ENCODE measurements around the gene MEP1A.

MEP1A gene

GRCh38 chr6:46787871-46788540 is 5.2 kb upstream of the MEP1A start:
- H3K9me2 ChIP-seq (replicated peaks; ENCODE audit: insufficient read depth, low read length): no peaks in the 10 kb centered on the region
- no peaks in the 10 kb centered on the region for H3K27me3 ChIP-seq (ENCODE audit: low read length)
- H3K27ac ChIP-seq (ENCODE audit: low read depth, low read length): no peak overlapping the region
- H3F3A ChIP-seq (ENCODE audit: insufficient read depth): no peaks in the 10 kb centered on the region
- H3K36me3 ChIP-seq (ENCODE audit: low read length): no peaks in the 10 kb centered on the region
- H3K79me2 ChIP-seq (ENCODE audit: insufficient read depth, low read length): no peaks in the 10 kb centered on the region
- TF ChIP-seq CTCF (IDR thresholded peaks at IDR 0.05; ENCODE audit: insufficient read depth, low read length, poor library complexity, severe bottlenecking) (no peak), EZH2phosphoT487 (conservative IDR thresholded peaks at IDR 0.05; ENCODE audit: low read length) (no peak)
- no peak overlapping the region for H3K4me3 ChIP-seq (ENCODE audit: insufficient read depth, low read length, poor library complexity, severe bottlenecking)
- H3K9ac ChIP-seq (ENCODE audit: low read length): no peak overlapping the region
- H3K4me2 ChIP-seq (ENCODE audit: low read depth, low read length, poor library complexity, severe bottlenecking): no peak overlapping the region
- no peak overlapping the region for H2AFZ ChIP-seq (ENCODE audit: low read depth, low read length, severe bottlenecking)
- no peaks in the 10 kb centered on the region for H3K9me3 ChIP-seq (ENCODE audit: insufficient read depth, low read length)
- no peaks in the 10 kb centered on the region for H4K20me1 ChIP-seq (ENCODE audit: low read depth, low read length)

- Histone ChIP-seq H3F3A (ENCODE audit: insufficient read depth) (no peaks in the 10 kb centered on the region), H3K79me2 (ENCODE audit: insufficient read depth, low read length) (no peaks in the 10 kb centered on the region), H2AFZ (ENCODE audit: low read depth, low read length, severe bottlenecking) (no peak overlapping the region), H3K4me2 (ENCODE audit: low read depth, low read length, poor library complexity, severe bottlenecking) (no peak overlapping the region), H3K9ac (ENCODE audit: low read length) (no peak overlapping the region), H3K9me2 (replicated peaks; ENCODE audit: insufficient read depth, low read length) (no peaks in the 10 kb centered on the region), H3K36me3 (ENCODE audit: low read length) (no peaks in the 10 kb centered on the region), H3K4me3 (ENCODE audit: insufficient read depth, low read length, poor library complexity, severe bottlenecking) (no peak overlapping the region), H3K27me3 (ENCODE audit: low read length) (no peaks in the 10 kb centered on the region), H3K27ac (ENCODE audit: low read depth, low read length) (no peak overlapping the region), H4K20me1 (ENCODE audit: low read depth, low read length) (no peaks in the 10 kb centered on the region), H3K9me3 (ENCODE audit: insufficient read depth, low read length) (no peaks in the 10 kb centered on the region)
- TF ChIP-seq EZH2phosphoT487 (conservative IDR thresholded peaks at IDR 0.05; ENCODE audit: low read length): no peak
- TF ChIP-seq CTCF (IDR thresholded peaks at IDR 0.05; ENCODE audit: insufficient read depth, low read length, poor library complexity, severe bottlenecking): no peak
Observed at GRCh38 chr6:46788791-46789190, 4.4 kb upstream of the MEP1A start.

- H3K79me2 ChIP-seq (ENCODE audit: insufficient read depth, low read length): no peaks in the 10 kb centered on the region
- H3K4me3 ChIP-seq (ENCODE audit: insufficient read depth, low read length, poor library complexity, severe bottlenecking): no peak overlapping the region
- TF ChIP-seq EZH2phosphoT487 (conservative IDR thresholded peaks at IDR 0.05; ENCODE audit: low read length) (no peak), CTCF (IDR thresholded peaks at IDR 0.05; ENCODE audit: insufficient read depth, low read length, poor library complexity, severe bottlenecking) (no peak)
- no peaks in the 10 kb centered on the region for H3K36me3 ChIP-seq (ENCODE audit: low read length)
- no peak overlapping the region for H3K27ac ChIP-seq (ENCODE audit: low read depth, low read length)
- H3K4me2 ChIP-seq (ENCODE audit: low read depth, low read length, poor library complexity, severe bottlenecking): no peak overlapping the region
- no peak overlapping the region for H2AFZ ChIP-seq (ENCODE audit: low read depth, low read length, severe bottlenecking)
- H4K20me1 ChIP-seq (ENCODE audit: low read depth, low read length): no peaks in the 10 kb centered on the region
- H3K9ac ChIP-seq (ENCODE audit: low read length): no peak overlapping the region
- no peaks in the 10 kb centered on the region for H3K9me2 ChIP-seq (replicated peaks; ENCODE audit: insufficient read depth, low read length)
- H3K9me3 ChIP-seq (ENCODE audit: insufficient read depth, low read length): no peaks in the 10 kb centered on the region
- no peaks in the 10 kb centered on the region for H3F3A ChIP-seq (ENCODE audit: insufficient read depth)
- H3K27me3 ChIP-seq (ENCODE audit: low read length): no peaks in the 10 kb centered on the region
Observed at GRCh38 chr6:46789434-46790354, 3.5 kb upstream of the MEP1A start.
